Activated CD4-positive, alpha-beta T cell treated with anti-CD3 and anti-CD28 coated beads, Interleukin-2, amount 50 U/mL, for 4 hours (primary cell): ENCODE measurements around the gene FAM81A.

Experiments
- DNase-seq, 2 experiments: peaks; one replicate each; pipeline ENCODE4 v3.0.0-alpha.2; 2020

FAM81A gene

GRCh38 chr15:59548501-59549226, 110.7 kb downstream of the FAM81A start:
- DNase-seq: no peak

- no peak for DNase-seq
Measured at GRCh38 chr15:59549301-59550185, 111.6 kb downstream of the FAM81A start.

- DNase-seq: no peak
Measured at GRCh38 chr15:59550530-59550929, 112.5 kb downstream of the FAM81A start.

DNA sequence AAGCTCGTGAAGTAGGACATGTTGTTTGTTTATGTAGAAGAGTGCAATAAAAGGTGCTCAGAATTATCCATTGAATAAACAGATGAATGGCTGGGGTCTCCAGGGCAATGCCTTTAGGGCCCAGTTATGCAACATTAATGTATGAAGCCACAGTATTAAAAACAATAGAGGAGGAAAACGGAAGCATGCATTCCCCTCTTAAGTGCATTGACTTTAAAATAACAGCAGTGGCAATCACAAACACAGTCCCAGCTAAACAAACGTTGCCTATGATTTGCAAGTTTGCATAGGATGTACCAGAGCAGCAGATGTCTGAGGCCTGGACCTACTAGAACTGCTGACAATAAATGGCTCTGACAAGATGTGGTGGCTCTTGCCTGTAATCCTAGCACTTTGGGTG, 113.0 kb downstream of the FAM81A start:
- DNase-seq: no peak

DNA sequence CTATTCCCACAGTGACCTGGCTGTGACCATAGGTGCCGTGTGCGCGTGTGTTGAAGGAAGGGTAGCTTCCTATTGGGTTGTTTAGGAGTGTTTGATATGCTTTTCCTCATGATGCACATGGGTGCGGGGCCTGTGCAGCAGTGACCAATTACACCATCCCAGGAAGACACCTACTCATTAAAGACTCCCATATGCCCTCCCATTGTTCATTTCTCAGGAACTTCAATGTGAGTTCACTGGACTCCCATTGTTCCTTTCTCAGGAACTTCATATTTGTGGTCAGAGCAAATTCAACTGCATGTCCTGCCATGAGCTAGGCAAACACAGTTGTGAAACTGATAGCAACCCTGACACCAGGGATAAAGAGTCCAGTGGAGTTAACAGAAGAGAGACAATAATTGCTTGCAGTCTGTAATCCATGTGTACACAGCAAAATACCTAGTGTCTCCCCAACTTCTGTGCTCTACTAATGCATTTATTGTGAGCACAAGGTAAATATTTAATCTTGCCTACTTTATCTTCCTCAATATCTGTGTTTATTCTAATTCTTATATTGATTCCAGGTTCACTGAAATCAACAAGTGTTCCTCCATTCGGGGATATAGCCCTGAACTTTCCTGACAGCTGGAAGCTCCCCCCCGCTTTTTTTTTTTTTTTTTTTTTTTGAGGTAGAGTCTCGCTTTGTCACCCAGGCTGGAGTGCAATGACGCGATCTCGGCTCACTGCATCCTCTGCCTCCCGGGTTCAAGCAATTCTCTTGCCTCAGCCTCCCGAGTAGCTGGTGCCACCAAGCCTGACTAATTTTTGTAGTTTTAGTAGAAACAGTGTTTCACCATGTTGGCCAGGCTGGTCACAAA, 116.1 kb downstream of the FAM81A start:
- DNase-seq: no peak

DNA sequence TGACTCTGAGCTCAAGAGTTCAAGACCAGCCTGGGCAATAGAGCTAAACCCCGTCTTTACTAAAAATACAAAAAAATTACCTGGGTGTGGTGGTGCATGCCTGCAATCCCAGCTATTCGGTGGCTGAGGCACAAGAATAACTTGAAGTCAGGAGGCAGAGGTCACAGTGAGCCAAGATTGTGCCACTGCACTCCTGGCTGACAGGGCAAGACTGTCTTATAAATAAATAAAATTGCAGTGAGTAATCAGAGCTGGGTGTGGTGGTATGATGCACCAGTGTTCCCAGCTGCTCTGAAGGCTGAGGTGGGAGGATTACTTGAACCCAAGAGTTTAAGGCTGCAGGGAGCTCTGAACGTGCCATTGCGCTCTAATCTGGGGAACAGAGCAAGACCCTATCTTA, 117.7 kb downstream of the FAM81A start:
- no peak for DNase-seq

DNA sequence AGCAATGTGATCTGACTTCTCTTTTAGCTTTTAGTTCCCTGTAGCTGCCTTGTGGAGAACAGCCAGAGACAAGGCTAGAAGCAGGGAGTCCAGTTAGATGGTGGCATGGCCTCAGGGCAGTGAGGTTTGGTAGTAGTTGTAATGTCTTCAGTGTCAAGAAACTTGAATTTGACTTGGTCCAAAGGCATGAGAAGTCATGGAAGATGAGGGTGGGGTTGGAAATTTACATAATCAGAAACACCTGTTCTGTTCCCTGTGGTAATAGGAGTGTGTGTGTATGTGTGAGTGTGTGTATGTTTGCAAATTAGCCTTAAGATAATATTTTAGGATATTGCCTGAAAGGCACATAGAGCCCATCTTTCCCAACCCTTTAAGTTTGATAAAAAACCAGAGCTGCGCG, 118.4 kb downstream of the FAM81A start:
- no peak for DNase-seq

DNA sequence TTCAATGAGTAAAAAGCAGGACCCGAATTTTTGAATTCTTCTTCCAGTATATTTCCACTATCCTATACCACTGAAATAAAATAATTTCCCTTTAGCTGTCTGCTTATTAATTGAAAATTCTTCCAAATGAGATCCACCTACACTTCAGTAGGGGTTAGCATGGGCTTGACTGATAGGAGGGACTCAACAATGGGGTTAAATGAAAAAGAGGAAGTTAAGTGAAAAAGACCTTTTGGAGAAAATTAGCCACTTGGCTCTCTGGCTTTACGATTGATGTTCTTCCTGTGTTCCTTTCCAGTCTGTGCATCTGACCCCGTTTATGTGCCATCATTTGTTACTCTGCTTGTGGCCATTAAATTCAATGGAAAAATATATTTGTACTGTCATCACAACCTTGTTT, 119.6 kb downstream of the FAM81A start:
- no peak for DNase-seq

GRCh38 chr15:59558851-59559250, 120.9 kb downstream of the FAM81A start:
- no peak for DNase-seq

DNA sequence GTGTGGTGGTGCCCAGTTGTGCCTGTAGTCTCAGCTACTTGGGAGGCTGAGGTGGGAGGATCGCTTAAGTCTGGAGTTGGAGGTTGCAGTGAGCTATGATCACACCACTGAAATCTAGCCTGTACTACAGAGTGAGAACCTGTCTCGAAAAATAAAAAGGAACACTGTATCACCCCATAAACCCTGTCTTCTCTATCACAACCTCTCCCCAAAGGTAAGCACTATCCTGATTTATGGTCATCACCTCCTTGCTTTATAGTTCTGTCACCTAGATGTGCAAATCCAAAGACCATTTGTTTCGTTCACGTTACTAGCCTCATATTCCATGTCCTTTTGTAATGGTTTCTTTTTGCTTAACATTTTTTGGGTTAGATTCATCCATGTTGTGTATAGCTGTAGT, 123.6 kb downstream of the FAM81A start:
- DNase-seq: no peak

DNA sequence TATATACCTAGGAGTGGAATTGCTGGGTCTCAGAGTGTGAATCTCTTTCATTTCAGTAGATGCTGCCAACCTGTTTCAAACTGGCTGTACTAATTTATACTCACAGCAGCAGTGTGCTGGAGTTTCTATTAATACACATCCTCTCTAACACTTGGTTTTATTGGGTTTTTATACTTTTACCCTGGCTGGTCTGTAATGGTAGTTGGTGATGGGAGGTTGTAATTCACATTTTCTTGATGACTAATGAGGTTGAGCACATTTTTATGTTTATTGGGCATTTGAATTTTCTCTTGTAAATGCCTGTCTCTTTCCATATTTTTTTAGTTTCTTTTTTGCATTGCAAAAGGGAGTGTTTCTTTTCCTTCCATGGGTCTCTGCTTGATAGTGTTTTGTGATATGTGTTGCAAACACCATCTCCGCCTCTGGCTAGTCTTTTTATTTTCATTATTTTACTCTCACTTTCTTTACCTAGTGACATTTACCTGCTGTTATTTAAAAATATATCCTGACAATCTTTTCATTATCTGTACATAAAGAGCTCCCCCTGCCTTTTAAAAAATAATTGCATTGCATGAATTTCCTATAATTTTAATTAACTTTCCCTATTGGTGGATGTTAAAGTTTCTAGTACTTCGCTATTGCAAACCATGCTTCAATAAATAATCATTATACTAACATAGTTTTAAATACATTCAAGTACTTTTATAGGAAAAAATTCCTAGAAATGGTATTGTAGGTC, 124.6 kb downstream of the FAM81A start:
- no peak for DNase-seq

DNA sequence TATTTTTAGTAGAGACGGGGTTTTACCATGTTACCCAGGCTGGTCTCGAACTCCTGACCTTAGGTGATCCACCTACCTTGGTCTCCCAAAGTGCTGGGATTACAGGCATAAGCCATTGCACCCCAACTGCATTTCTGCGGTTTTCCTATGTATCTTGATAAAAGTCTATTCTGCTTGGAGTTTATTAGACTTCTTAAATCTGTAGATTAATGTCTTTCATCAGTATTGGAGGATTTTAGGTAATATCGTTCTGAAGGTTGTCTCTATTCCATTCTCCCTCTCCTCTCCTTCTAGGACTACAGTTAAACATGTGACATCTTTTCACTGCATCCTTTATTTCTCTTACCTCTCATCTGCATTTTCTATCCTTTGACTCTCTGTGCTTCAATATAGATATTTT, 127.3 kb downstream of the FAM81A start:
- no peak for DNase-seq

DNA sequence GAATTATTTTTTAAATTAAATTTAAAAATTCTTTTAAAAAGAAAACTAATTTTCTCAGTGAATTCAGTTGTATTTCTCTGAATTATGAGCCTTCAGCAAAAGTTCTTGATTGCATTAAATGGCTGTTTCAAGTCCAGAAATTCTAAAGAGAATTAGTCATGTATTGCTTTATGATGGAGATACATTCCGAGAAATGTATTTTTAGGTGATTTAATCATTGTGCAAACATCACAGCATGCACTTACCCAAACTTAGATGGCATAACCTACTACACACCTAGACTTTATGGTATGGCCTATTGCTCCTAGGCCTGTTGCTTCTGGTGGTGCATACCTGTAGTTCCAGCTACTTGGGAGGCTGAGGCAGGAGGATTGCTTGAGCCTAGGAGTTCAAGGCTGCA, 129.3 kb downstream of the FAM81A start:
- DNase-seq: no peak

DNA sequence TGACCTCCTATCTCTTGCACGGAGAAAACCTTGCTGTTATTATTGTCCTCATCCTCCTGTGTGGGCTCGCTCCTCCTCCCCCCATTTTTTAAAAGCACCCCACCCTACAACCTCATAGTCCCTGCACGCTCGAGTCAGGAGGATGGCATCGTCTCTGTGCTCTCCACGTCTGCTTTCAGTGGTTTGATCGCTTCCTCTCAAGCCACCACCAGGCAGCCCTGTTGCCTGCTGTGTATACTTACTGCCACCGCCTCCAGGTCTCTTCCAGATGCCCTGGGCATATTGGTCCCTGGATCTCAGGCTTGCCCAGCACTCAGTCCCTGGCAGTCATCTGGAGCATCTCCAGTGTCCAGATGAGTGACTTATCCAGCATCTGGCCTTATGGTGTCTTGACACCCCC, 131.5 kb downstream of the FAM81A start:
- DNase-seq: no peak

DNA sequence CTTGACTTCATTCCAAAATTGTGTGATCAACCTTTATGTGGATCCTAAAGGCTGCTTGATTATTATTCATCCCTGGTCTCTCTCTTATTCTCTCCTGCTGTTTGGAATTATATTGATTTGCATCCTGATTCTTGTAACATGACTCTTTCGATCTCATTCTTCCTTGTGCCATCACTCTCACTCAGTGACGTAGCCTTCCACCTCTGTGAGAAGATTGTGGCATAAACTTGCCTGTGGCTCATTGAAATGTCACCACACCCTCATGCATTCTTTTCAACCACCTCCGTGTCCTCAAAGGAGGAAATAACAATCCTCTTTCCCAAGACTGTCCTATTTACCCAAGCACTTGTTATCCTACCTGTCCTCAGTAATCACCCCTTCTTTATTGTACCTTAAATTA, 132.3 kb downstream of the FAM81A start:
- no peak for DNase-seq

DNA sequence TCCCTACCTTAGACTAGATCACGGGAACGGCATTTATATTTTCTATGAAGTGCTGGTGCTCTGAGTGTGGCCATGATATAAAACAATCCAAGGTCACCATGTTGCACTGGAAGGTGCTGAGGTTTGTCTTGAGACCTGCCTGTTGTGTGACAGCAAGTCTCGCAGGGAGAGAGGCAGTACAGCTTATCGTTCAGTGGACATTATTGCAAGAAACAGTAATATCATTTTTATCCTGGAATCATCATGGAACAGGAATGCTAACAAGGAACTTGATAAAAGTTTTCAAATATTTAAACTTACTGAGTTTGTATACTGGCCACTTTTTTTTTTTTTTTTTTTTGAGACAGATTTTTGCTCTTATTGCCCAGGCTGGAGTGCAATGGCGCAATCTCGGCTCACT, 133.6 kb downstream of the FAM81A start:
- DNase-seq: no peak
